ENCODE data around the gene CLSTN1. TPM values are rescaled to one million over a fixed set of nuclear protein-coding genes. Genes with fewer than 3 reads are reported as not detected.
A peak's percentile ranks its signal among the peaks of the same experiment; 100 is the strongest.

The CLSTN1 gene
- total and polyA plus RNA-seq, 11 donors = 37.6 to 79.4 (median 61.2) TPM

- H3K36me3 ChIP-seq = peaks cover 0 to 38% (median 10%) of the 10 kb centered on the region in 9 donors
- TF ChIP-seq POLR2A (IDR thresholded peaks at IDR 0.05) = no peak
- TF ChIP-seq CTCF (IDR thresholded peaks at IDR 0.05) = no peak
- intact Hi-C loops (cut with DNase I) = loop anchor here in 4 of 10 donors (2.0 to 10.0 kb wide), 3 partner anchors 32 to 135 kb away; no protein-coding TSS in a partner anchor
- no peaks in the 10 kb centered on the region for H3K9me3 ChIP-seq
- no peaks in the 10 kb centered on the region for H3K27me3 ChIP-seq
- 58 to 68% (median 63%) methylated on average over 5 of the region's 5 CpGs for WGBS, 4 donors
- DNase-seq = peak in 1 of 5 donors; percentile 27
- peak overlapping the region in 3 of 12 donors; percentile 1 to 42 (median 27) for H3K27ac ChIP-seq
- peaks cover 0 to 18% (median 3%) of the 10 kb centered on the region in 12 donors for H3K4me1 ChIP-seq
- ATAC-seq = no peak
- no peak overlapping the region for H3K4me3 ChIP-seq
Measured at GRCh38 chr1:9859281-9860014, 35.7 kb upstream of the CLSTN1 start.

GRCh38 chr1:9858293-9859035 is 34.7 kb upstream of the CLSTN1 start:
- DNase-seq = peak in 1 of 5 donors; percentile 9
- H3K4me1 ChIP-seq = peaks cover 0 to 12% (median 3%) of the 10 kb centered on the region in 12 donors
- no peak for TF ChIP-seq POLR2A (IDR thresholded peaks at IDR 0.05)
- TF ChIP-seq CTCF (IDR thresholded peaks at IDR 0.05) = no peak
- H3K27ac ChIP-seq = peak overlapping the region in 1 of 12 donors; percentile 1
- H3K36me3 ChIP-seq = peaks cover 0 to 39% (median 11%) of the 10 kb centered on the region in 9 donors
- H3K4me3 ChIP-seq = no peak overlapping the region
- no peaks in the 10 kb centered on the region for H3K27me3 ChIP-seq
- no peak for ATAC-seq
- peaks cover 0 to 7% (median 0%) of the 10 kb centered on the region in 12 donors for H3K9me3 ChIP-seq
- WGBS, 4 donors = 97 to 99% (median 98%) methylated on average over 6 of the region's 6 CpGs
- intact Hi-C loops (cut with DNase I) = loop anchor here in 1 of 10 donors (2.0 kb wide), 1 partner anchor 80 kb away; no protein-coding TSS in a partner anchor

- TF ChIP-seq POLR2A (IDR thresholded peaks at IDR 0.05) (no peak), CTCF (IDR thresholded peaks at IDR 0.05) (no peak)
- Histone ChIP-seq H3K27ac (no peak overlapping the region), H3K27me3 (no peaks in the 10 kb centered on the region), H3K4me1 (peaks cover 0 to 12% (median 3%) of the 10 kb centered on the region in 12 donors), H3K36me3 (peaks cover 0 to 42% (median 16%) of the 10 kb centered on the region in 9 donors), H3K4me3 (no peak overlapping the region), H3K9me3 (peaks cover 0 to 8% (median 0%) of the 10 kb centered on the region in 12 donors)
- WGBS, 4 donors = 89 to 96% (median 92%) methylated on average over 1 of the region's 1 CpG
- DNase-seq (no peak), ATAC-seq (no peak)
- intact Hi-C loops (cut with DNase I) = no loop called here
Measured at GRCh38 chr1:9855186-9855585, 31.4 kb upstream of the CLSTN1 start.

GRCh38 chr1:9853249-9853595 is 29.5 kb upstream of the CLSTN1 start:
- Histone ChIP-seq H3K27me3 (no peaks in the 10 kb centered on the region), H3K27ac (no peak overlapping the region), H3K9me3 (peaks cover 0 to 8% (median 0%) of the 10 kb centered on the region in 12 donors), H3K36me3 (peaks cover 0 to 49% (median 18%) of the 10 kb centered on the region in 9 donors), H3K4me1 (peaks cover 0 to 6% (median 2%) of the 10 kb centered on the region in 12 donors), H3K4me3 (no peak overlapping the region)
- 90 to 100% (median 94%) methylated on average over 4 of the region's 4 CpGs for WGBS, 4 donors
- ATAC-seq (no peak), DNase-seq (no peak)
- intact Hi-C loops (cut with DNase I) = no loop called here
- TF ChIP-seq POLR2A (IDR thresholded peaks at IDR 0.05) (no peak), CTCF (IDR thresholded peaks at IDR 0.05) (no peak)
